Panc1 (cell line): ENCODE results near the gene TMOD2. TPM values are rescaled to one million over a fixed set of nuclear protein-coding genes. Genes with fewer than 3 reads are reported as not detected.

Experiments
- ATAC-seq: fragments of 200-7000 bp; cut with Tn5 transposase; 2 replicates; pipeline ENCODE4 v1.9.1; 2020; ENCODE audit warnings: mild to moderate bottlenecking, moderate library complexity
- BruUV-seq: library from RNA; stranded (reverse); fragments of 400-500 nt; replicated peaks from 2 replicates; lab custom pipeline; 2021; lab: Mats Ljungman, UMichigan
- CTCF ChIA-PET: fragments of 300-600 bp; sonication (Branson Sonifier 250); formaldehyde crosslinking; loops from one replicate; lab custom pipeline; 2022; ENCODE audit warnings: antibody characterized with exemption; lab: Charles Lee
- POLR2A ChIA-PET: fragments of 300-600 bp; sonication (Branson Sonifier 250); formaldehyde crosslinking; loops from one replicate; lab custom pipeline; 2022; ENCODE audit warnings: antibody characterized with exemption; lab: Charles Lee
- DNase-seq: peaks from one replicate; pipeline ENCODE4 v3.0.0-alpha.2; 2010; ENCODE audit warnings: low read depth, low spot score
- H3K27ac ChIP-seq: 2 replicates; pipeline ENCODE4 v1.5.1; 2011; ENCODE audit warnings: mild to moderate bottlenecking, low read length, inconsistent platforms
- H3K27me3 ChIP-seq: fragments of 200-500 bp; sonication (Bioruptor generic); 2 replicates; pipeline ENCODE4 v1.6.0; 2014; ENCODE audit warnings: low read length, inconsistent platforms; ENCODE audit not compliant: control insufficient read depth, insufficient read depth
- H3K36me3 ChIP-seq: fragments of 200-500 bp; sonication (Bioruptor generic); 2 replicates; pipeline ENCODE4 v1.5.1; 2014; ENCODE audit warnings: inconsistent platforms, mild to moderate bottlenecking, low read length, moderate library complexity; ENCODE audit not compliant: control insufficient read depth, insufficient read depth
- H3K4me1 ChIP-seq: 2 replicates; pipeline ENCODE4 v1.5.1; 2011; ENCODE audit warnings: inconsistent platforms, mild to moderate bottlenecking, low read length, moderate library complexity; ENCODE audit not compliant: control insufficient read depth, insufficient read depth
- H3K4me3 ChIP-seq, 2 experiments: 2 replicates each; pipeline ENCODE4 v1.5.1; 2011 to 2012; ENCODE audit warnings: low read depth in 2 of 2, low read length in 2 of 2, mild to moderate bottlenecking in 2 of 2, inconsistent platforms in 1 of 2, moderate library complexity in 1 of 2
- H3K9me3 ChIP-seq: fragments of 200-500 bp; sonication (Bioruptor generic); 2 replicates; pipeline ENCODE4 v1.5.1; 2014; ENCODE audit warnings: low read depth, mild to moderate bottlenecking, inconsistent platforms, low read length, moderate library complexity; ENCODE audit not compliant: control insufficient read depth, insufficient read depth
- CTCF ChIP-seq: fragments of 450-650 bp; IDR thresholded peaks from 2 replicates; pipeline ENCODE4 v1.5.1; 2017; ENCODE audit warnings: mild to moderate bottlenecking
- SIN3A ChIP-seq: IDR thresholded peaks from 2 replicates; pipeline ENCODE4 v1.6.1; 2012; ENCODE audit warnings: low read depth, mild to moderate bottlenecking, low read length, moderate library complexity, borderline replicate concordance; ENCODE audit not compliant: insufficient read depth
- TCF7L2 ChIP-seq: IDR thresholded peaks from 2 replicates; pipeline ENCODE4 v1.6.1; 2011; ENCODE audit warnings: mild to moderate bottlenecking, low read depth, low read length, inconsistent platforms
- in situ Hi-C: cut with HindIII; loops from 2 replicates; pipeline ENCODE4 v1.10.0; 2016; ENCODE audit warnings: low sequenced_read_pairs, low pct_unique_long_range_greater_than_20kb
- intact Hi-C: fragments of 100-400 bp; cut with micrococcal nuclease; formaldehyde crosslinking; loops from one replicate; pipeline ENCODE4 v1.10.0; 2022; ENCODE audit not compliant: unreplicated experiment
- total RNA-seq: library from RNA; stranded (reverse); gene quantifications from one replicate; pipeline ENCODE4 v1.2.1, GENCODE V29; 2021; ENCODE audit not compliant: unreplicated experiment
- TF ChIP-seq, protein P1 (sequence below), 2 experiments: IDR thresholded peaks; 2 replicates each; pipeline ENCODE4 v1.6.1; 2011 to 2012; ENCODE audit warnings: low read depth in 2 of 2, control low read depth in 1 of 2, low read length in 1 of 2, mild to moderate bottlenecking in 1 of 2, moderate library complexity in 1 of 2; ENCODE audit not compliant: insufficient read depth in 1 of 2

The TMOD2 gene
- total RNA-seq, 1 experiment from 2014 or later, result 1.7 TPM

DNA sequence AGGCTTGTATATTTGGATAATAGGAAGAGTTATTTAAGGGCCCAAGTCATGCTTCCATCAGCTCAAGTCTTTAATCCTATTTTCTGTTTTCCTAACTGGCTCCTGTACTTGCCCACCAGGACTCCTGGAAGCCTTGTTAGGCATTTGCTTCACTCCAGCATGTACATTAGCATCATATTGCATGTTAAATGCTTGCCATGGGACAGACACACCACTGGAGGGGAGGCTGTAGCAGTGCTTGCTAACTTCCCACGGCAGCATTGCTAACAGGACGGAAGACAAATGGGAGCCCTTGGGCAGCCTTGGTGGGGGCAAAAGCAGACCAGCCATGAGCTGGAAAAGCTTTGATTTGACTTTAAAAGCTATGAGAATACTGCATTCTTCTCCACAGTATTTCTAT lies 6.1 kb downstream of the TMOD2 start:
- POLR2A ChIA-PET, result no interaction called here
- Histone ChIP-seq H3K4me3 (no peak overlapping the region), H3K4me1 (no peaks in the 10 kb centered on the region), H3K27ac (no peak overlapping the region), H3K27me3 (peaks cover 27% of the 10 kb centered on the region), H3K36me3 (no peaks in the 10 kb centered on the region), H3K9me3 (no peaks in the 10 kb centered on the region)
- intact Hi-C loops (no loop called here), in situ Hi-C loops (no loop called here)
- DNase-seq (no peak), ATAC-seq (no peak)
- BruUV-seq, result no TSS peak
- CTCF ChIA-PET, result interaction anchor here (0.6 kb wide), 1 partner anchor 107 kb away, joined by 4 read pairs; no protein-coding TSS in a partner anchor
- TF ChIP-seq, protein P1, sequence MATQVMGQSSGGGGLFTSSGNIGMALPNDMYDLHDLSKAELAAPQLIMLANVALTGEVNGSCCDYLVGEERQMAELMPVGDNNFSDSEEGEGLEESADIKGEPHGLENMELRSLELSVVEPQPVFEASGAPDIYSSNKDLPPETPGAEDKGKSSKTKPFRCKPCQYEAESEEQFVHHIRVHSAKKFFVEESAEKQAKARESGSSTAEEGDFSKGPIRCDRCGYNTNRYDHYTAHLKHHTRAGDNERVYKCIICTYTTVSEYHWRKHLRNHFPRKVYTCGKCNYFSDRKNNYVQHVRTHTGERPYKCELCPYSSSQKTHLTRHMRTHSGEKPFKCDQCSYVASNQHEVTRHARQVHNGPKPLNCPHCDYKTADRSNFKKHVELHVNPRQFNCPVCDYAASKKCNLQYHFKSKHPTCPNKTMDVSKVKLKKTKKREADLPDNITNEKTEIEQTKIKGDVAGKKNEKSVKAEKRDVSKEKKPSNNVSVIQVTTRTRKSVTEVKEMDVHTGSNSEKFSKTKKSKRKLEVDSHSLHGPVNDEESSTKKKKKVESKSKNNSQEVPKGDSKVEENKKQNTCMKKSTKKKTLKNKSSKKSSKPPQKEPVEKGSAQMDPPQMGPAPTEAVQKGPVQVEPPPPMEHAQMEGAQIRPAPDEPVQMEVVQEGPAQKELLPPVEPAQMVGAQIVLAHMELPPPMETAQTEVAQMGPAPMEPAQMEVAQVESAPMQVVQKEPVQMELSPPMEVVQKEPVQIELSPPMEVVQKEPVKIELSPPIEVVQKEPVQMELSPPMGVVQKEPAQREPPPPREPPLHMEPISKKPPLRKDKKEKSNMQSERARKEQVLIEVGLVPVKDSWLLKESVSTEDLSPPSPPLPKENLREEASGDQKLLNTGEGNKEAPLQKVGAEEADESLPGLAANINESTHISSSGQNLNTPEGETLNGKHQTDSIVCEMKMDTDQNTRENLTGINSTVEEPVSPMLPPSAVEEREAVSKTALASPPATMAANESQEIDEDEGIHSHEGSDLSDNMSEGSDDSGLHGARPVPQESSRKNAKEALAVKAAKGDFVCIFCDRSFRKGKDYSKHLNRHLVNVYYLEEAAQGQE (IDR thresholded peaks at IDR 0.05; ENCODE audit: insufficient read depth in 1 of 2, low read depth in 2 of 2, low read length in 1 of 2), result no peak
- TF ChIP-seq TCF7L2 (no peak), CTCF (no peak), SIN3A (no peak)

DNA sequence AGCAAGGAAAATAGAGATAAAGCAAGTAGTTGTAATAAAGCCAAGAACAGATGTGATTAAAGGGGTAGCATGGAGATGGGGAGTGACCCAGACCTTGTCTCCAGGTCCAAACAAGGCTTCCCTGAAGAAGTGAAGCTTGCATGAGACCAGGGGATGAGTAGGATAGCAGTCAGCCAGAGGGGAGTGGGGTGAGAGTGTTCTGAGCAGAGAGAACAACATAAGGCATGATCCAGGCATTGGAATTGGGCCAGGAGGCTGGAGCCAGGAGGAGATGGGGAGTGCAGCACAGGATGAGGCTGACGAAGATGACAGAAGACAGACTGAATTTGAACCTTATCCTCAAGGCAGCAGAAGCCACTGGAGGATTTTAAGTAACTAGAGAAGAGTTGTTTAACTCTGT lies 7.2 kb downstream of the TMOD2 start:
- no TSS peak for BruUV-seq
- ChIA-PET CTCF (interaction anchor here (0.6 kb wide), 1 partner anchor 18 kb away, joined by 3 read pairs; no protein-coding TSS in a partner anchor), POLR2A (interaction anchor here (0.6 kb wide), 1 partner anchor 140 kb away, joined by 9 read pairs; no protein-coding TSS in a partner anchor)
- intact Hi-C loops (no loop called here), in situ Hi-C loops (no loop called here)
- H3K36me3 ChIP-seq, result no peaks in the 10 kb centered on the region
- no peaks in the 10 kb centered on the region for H3K9me3 ChIP-seq
- H3K27ac ChIP-seq, result no peak overlapping the region
- H3K4me1 ChIP-seq, result no peaks in the 10 kb centered on the region
- no peak overlapping the region for H3K4me3 ChIP-seq
- TF ChIP-seq TCF7L2, result no peak
- TF ChIP-seq CTCF, result no peak
- TF ChIP-seq SIN3A, result no peak
- H3K27me3 ChIP-seq, result peaks cover 16% of the 10 kb centered on the region; the same call in 1 of the 2 replicates
- ATAC-seq, result no peak
- no peak for DNase-seq
